PC-9 (cell line): ENCODE results near the gene TPPP. TPM values are rescaled to one million over a fixed set of nuclear protein-coding genes. Genes with fewer than 3 reads are reported as not detected.

Experiments
- BruUV-seq: library from RNA; stranded (reverse); fragments of 400-500 nt; replicated peaks from 2 replicates; lab custom pipeline; 2021; lab: Mats Ljungman, UMichigan
- CTCF ChIA-PET: fragments of 300-600 bp; sonication (Branson Sonifier 250); formaldehyde crosslinking; loops from one replicate; lab custom pipeline; 2022; ENCODE audit warnings: antibody characterized with exemption; lab: Charles Lee
- POLR2A ChIA-PET: fragments of 300-600 bp; sonication (Branson Sonifier 250); formaldehyde crosslinking; loops from one replicate; lab custom pipeline; 2022; ENCODE audit warnings: antibody characterized with exemption; ENCODE audit not compliant: unreplicated experiment; lab: Charles Lee
- DNase-seq, 2 experiments: peaks; one replicate each; pipeline versions ENCODE4 v3.0.0 to v3.0.0-alpha.2; 2015 to 2022; ENCODE audit warnings: mixed read lengths in 1 of 2
- H2AFZ ChIP-seq: fragments of 200-600 bp; sonication (generic); 2 replicates; pipeline ENCODE4 v1.8.1; 2017; ENCODE audit warnings: antibody characterized with exemption
- H3F3A ChIP-seq: fragments of 200-600 bp; sonication (generic); 2 replicates; pipeline ENCODE4 v1.8.1; 2017; ENCODE audit warnings: antibody characterized with exemption, mild to moderate bottlenecking, low read depth; ENCODE audit not compliant: insufficient read depth
- H3K27ac ChIP-seq: fragments of 200-600 bp; sonication (generic); 2 replicates; pipeline ENCODE4 v1.6.1; 2016; ENCODE audit warnings: mixed run types
- H3K27me3 ChIP-seq: fragments of 200-600 bp; sonication (generic); 2 replicates; pipeline ENCODE4 v1.6.1; 2016; ENCODE audit warnings: low read depth, mixed run types; ENCODE audit not compliant: insufficient read depth
- H3K36me3 ChIP-seq: fragments of 200-600 bp; sonication (generic); 2 replicates; pipeline ENCODE4 v1.6.1; 2016; ENCODE audit warnings: low read depth, mixed run types
- H3K4me1 ChIP-seq: fragments of 200-600 bp; sonication (generic); replicated peaks from 2 replicates; pipeline ENCODE4 v1.6.1; 2016; ENCODE audit warnings: mixed run types; ENCODE audit not compliant: insufficient read depth
- H3K4me2 ChIP-seq: fragments of 200-600 bp; sonication (generic); 2 replicates; pipeline ENCODE4 v1.6.1; 2017; ENCODE audit warnings: mixed run types
- H3K4me3 ChIP-seq: fragments of 200-600 bp; sonication (generic); 2 replicates; pipeline ENCODE4 v1.6.1; 2016; ENCODE audit warnings: mixed run types
- H3K79me2 ChIP-seq: fragments of 200-600 bp; sonication (generic); 2 replicates; pipeline ENCODE4 v1.6.1; 2017; ENCODE audit warnings: low read depth, mixed run types
- H3K9me2 ChIP-seq: fragments of 200-600 bp; sonication (generic); 2 replicates; pipeline ENCODE4 v1.8.1; 2017; ENCODE audit warnings: mild to moderate bottlenecking; ENCODE audit not compliant: insufficient read depth
- H3K9me3 ChIP-seq: fragments of 200-600 bp; sonication (generic); 2 replicates; pipeline ENCODE4 v1.8.1; 2016; ENCODE audit warnings: low read depth; ENCODE audit not compliant: insufficient read depth
- H4K20me1 ChIP-seq: fragments of 200-600 bp; sonication (generic); 2 replicates; pipeline ENCODE4 v1.8.1; 2017; ENCODE audit not compliant: insufficient read depth
- EZH2 ChIP-seq: fragments of 200-600 bp; sonication (generic); IDR thresholded peaks from 2 replicates; pipeline ENCODE4 v1.8.0; 2017; ENCODE audit warnings: antibody characterized with exemption, low read depth
- intact Hi-C: fragments of 100-400 bp; cut with micrococcal nuclease; formaldehyde crosslinking; loops from one replicate; pipeline ENCODE4 v1.10.0; 2022; ENCODE audit not compliant: unreplicated experiment
- total RNA-seq: library from RNA; stranded (reverse); gene quantifications from 2 replicates; pipeline ENCODE4 v1.2.3, GENCODE V29; 2021
- TF ChIP-seq, protein P1 (sequence below): fragments of 200-600 bp; sonication (generic); conservative IDR thresholded peaks from 2 replicates; pipeline ENCODE4 v1.6.1; 2017; ENCODE audit warnings: mixed run types, antibody characterized with exemption, mild to moderate bottlenecking, moderate library complexity

Gene TPPP
- total RNA-seq, 1 experiment from 2014 or later = 0.17 TPM

DNA sequence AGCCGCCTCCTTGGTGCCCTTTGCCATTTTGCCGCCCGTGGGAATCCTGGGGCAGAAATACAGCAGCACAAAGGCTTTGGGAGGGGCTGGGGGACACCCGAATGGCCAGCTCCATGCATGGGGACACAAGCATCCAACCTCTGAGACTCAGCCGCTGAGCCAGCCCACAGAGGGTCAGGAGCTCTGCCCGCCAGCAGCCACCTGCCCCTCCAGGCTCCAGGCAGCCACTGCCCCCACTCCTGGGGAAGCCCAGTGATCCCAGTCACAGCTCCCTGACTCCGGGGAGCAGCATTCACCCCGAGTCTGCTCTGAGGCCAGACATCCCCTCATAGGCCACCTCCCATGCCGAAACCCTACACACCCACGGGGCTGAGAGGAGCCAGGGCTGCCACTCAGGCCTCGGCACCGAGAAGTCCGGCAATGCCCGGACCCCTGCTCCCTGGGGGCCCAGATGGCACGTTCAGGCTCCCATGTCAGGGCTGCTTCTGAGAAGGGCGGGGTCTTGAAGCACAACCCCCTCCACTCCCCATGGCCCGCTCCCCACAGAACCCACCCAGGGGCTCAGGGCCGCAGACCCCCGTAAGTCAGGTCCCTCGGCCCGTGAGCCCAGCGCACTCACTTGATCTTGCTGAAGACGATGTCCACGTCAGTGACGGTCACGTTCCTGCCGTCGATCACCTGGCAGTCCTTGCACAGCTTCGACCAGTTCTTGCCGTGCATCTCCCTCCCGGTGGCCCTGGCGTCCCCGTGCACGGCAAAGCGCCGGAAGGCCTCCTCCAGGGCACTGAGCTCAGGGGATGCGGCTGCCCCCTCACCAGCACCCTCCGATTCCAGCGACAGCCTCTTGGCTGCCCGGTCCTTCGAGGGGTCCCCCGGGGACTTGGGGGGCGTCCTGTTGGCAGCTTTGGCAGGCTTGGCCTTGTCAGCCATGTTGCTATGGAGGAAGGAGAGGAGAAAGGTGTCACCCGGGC is 15.7 kb downstream of the TPPP start:
- Histone ChIP-seq H3F3A (no peaks in the 10 kb centered on the region), H3K79me2 (no peaks in the 10 kb centered on the region), H3K4me1 (peaks cover 12% of the 10 kb centered on the region), H3K27ac (no peak overlapping the region), H3K4me3 (no peak overlapping the region), H3K36me3 (no peaks in the 10 kb centered on the region), H3K9me2 (no peaks in the 10 kb centered on the region), H3K4me2 (no peak overlapping the region), H2AFZ (no peak overlapping the region), H3K9me3 (no peaks in the 10 kb centered on the region), H3K27me3 (no peaks in the 10 kb centered on the region), H4K20me1 (peaks cover 9% of the 10 kb centered on the region)
- TF ChIP-seq EZH2 = no peak
- TF ChIP-seq, protein P1, sequence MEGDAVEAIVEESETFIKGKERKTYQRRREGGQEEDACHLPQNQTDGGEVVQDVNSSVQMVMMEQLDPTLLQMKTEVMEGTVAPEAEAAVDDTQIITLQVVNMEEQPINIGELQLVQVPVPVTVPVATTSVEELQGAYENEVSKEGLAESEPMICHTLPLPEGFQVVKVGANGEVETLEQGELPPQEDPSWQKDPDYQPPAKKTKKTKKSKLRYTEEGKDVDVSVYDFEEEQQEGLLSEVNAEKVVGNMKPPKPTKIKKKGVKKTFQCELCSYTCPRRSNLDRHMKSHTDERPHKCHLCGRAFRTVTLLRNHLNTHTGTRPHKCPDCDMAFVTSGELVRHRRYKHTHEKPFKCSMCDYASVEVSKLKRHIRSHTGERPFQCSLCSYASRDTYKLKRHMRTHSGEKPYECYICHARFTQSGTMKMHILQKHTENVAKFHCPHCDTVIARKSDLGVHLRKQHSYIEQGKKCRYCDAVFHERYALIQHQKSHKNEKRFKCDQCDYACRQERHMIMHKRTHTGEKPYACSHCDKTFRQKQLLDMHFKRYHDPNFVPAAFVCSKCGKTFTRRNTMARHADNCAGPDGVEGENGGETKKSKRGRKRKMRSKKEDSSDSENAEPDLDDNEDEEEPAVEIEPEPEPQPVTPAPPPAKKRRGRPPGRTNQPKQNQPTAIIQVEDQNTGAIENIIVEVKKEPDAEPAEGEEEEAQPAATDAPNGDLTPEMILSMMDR = no peak
- intact Hi-C loops = loop anchor here (10.0 kb wide), 1 partner anchor 147 kb away; no protein-coding TSS in a partner anchor
- ChIA-PET CTCF (no interaction called here), POLR2A (no interaction called here)
- no peak for DNase-seq
- BruUV-seq = no TSS peak

DNA sequence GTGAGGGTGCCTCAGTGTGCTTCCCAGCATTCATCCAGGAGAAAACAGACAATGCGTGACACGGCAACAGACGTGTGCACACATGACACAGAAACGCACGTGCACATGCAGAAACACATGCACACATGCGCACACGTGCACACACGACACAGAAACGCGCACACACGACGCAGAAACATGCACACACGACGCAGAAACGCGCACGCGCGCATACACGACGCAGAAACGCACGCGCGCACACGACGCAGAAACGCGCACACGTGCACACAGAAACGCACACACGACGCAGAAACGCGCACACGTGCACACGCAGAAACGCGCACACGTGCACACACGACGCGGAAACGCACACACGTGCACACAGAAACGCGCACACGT is 16.5 kb downstream of the TPPP start:
- Histone ChIP-seq H3K79me2 (no peaks in the 10 kb centered on the region), H3K9me2 (no peaks in the 10 kb centered on the region), H3K9me3 (no peaks in the 10 kb centered on the region), H4K20me1 (peaks cover 17% of the 10 kb centered on the region), H3K36me3 (no peaks in the 10 kb centered on the region), H2AFZ (no peak overlapping the region), H3K27ac (no peak overlapping the region), H3K27me3 (no peaks in the 10 kb centered on the region), H3K4me3 (no peak overlapping the region), H3K4me1 (peaks cover 19% of the 10 kb centered on the region), H3F3A (no peaks in the 10 kb centered on the region), H3K4me2 (no peak overlapping the region)
- POLR2A ChIA-PET = no interaction called here
- no TSS peak for BruUV-seq
- CTCF ChIA-PET = no interaction called here
- no peak for DNase-seq
- TF ChIP-seq, protein P1 = no peak
- no peak for TF ChIP-seq EZH2
- intact Hi-C loops = loop anchor here (10.0 kb wide), 1 partner anchor 148 kb away; no protein-coding TSS in a partner anchor

DNA sequence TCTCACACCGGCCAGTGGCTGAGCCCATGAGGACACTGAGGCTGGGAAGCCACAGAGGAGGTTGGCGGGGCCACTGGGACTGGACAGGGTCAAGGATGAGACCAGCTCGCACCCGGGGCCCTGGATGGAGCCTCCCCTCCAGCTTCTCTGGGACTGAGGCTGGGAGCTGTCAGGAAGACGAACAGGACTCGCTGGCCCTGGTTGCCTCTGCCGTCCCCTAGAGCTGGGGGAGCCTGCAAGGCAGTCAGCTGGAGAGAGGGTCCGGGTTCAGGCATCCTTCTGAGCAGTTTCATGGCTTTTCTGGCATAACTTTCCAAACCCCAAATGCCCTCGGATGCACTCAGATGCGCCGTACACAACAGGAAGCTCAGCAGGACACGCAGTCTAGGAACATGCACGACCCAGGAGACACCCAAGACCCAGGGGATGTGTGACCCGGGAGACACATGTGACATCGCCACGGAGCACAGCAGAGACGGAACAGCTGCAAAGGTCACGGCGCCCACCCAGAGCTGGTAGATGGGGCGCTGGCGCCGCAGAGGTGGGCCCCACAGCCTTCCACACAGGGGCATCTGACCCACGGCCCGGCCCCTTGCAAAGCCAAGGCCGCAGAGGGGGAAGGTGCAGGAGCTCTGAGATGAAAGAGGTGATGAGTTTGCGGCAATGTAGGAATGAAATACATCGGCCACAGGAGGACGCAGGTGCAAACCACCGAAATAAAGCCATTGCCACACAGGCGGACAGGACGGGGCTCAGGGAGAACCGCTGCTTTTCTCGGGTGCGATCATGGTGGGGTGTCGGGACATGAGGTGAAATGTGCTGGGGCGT is 17.1 kb downstream of the TPPP start:
- no TSS peak for BruUV-seq
- H3K9me3 ChIP-seq = no peaks in the 10 kb centered on the region
- no peaks in the 10 kb centered on the region for H3K36me3 ChIP-seq
- H3F3A ChIP-seq = no peaks in the 10 kb centered on the region
- no peak overlapping the region for H2AFZ ChIP-seq
- H3K27me3 ChIP-seq = no peaks in the 10 kb centered on the region
- no peaks in the 10 kb centered on the region for H3K79me2 ChIP-seq
- no peak for DNase-seq
- H3K9me2 ChIP-seq = no peaks in the 10 kb centered on the region
- peaks cover 21% of the 10 kb centered on the region for H4K20me1 ChIP-seq
- intact Hi-C loops = loop anchor here (10.0 kb wide), 1 partner anchor 149 kb away; no protein-coding TSS in a partner anchor
- H3K4me1 ChIP-seq = peaks cover 25% of the 10 kb centered on the region
- POLR2A ChIA-PET = interaction anchor here (0.8 kb wide), 1 partner anchor 18 kb away, joined by 5 read pairs; no protein-coding TSS in a partner anchor
- CTCF ChIA-PET = no interaction called here
- no peak overlapping the region for H3K27ac ChIP-seq
- no peak for TF ChIP-seq EZH2
- TF ChIP-seq, protein P1 = no peak
- H3K4me2 ChIP-seq = no peak overlapping the region
- H3K4me3 ChIP-seq = no peak overlapping the region
